Activated T-cell treated with anti-CD3 and anti-CD28 coated beads for 48 hours (primary cell): Measurements from ENCODE around the gene AKAP13.
A peak's percentile ranks its signal among the peaks of the same experiment; 100 is the strongest.
"Not testable (repeated sequence)": the region's sequence is repeated elsewhere in the genome, so short reads cannot be mapped to it uniquely, and the experiment has no call there.

Source experiments
- DNase-seq: peaks from one replicate; pipeline ENCODE4 v3.0.0-alpha.2; 2020; ENCODE audit warnings: low read depth

AKAP13 gene

GRCh38 chr15:85348048-85348766 lies 32.2 kb upstream of the AKAP13 start:
- DNase-seq, result not testable (repeated sequence)

- DNase-seq, result not testable (repeated sequence)
These were observed 31.3 kb upstream of the AKAP13 start for GRCh38 chr15:85349062-85349461.

GRCh38 chr15:85350395-85350794 lies 30.0 kb upstream of the AKAP13 start:
- DNase-seq, result no peak

GRCh38 chr15:85351501-85351900 lies 28.9 kb upstream of the AKAP13 start:
- DNase-seq, result not testable (repeated sequence)

GRCh38 chr15:85351965-85352364 lies 28.4 kb upstream of the AKAP13 start:
- no peak for DNase-seq

GRCh38 chr15:85353516-85353915 lies 26.9 kb upstream of the AKAP13 start:
- no peak for DNase-seq

GRCh38 chr15:85354461-85354860 lies 25.9 kb upstream of the AKAP13 start:
- no peak for DNase-seq

GRCh38 chr15:85354948-85355347 lies 25.5 kb upstream of the AKAP13 start:
- no peak for DNase-seq

GRCh38 chr15:85356276-85356675 lies 24.1 kb upstream of the AKAP13 start:
- DNase-seq, result no peak

- no peak for DNase-seq
These were observed 19.1 kb upstream of the AKAP13 start for GRCh38 chr15:85361323-85361722.

GRCh38 chr15:85362436-85363081 lies 17.8 kb upstream of the AKAP13 start:
- DNase-seq, result no peak

- DNase-seq, result no peak
These were observed 14.4 kb upstream of the AKAP13 start for GRCh38 chr15:85365980-85366379.

GRCh38 chr15:85367741-85368140 lies 12.7 kb upstream of the AKAP13 start:
- no peak for DNase-seq

- DNase-seq, result no peak
These were observed 5.6 kb upstream of the AKAP13 start for GRCh38 chr15:85374831-85375230.

- DNase-seq, result no peak
These were observed 3.1 kb upstream of the AKAP13 start for GRCh38 chr15:85377269-85377668.

GRCh38 chr15:85377986-85378385 lies 2.4 kb upstream of the AKAP13 start:
- DNase-seq, result no peak

- peak; percentile 35 for DNase-seq
These were observed 836 bp upstream of the AKAP13 start for GRCh38 chr15:85379403-85380131.

GRCh38 chr15:85380812-85381642 lies 624 bp downstream of the AKAP13 start:
- DNase-seq, result peak; percentile 48

- DNase-seq, result no peak
These were observed 1.7 kb downstream of the AKAP13 start for GRCh38 chr15:85381850-85382751.

- no peak for DNase-seq
These were observed 2.5 kb downstream of the AKAP13 start for GRCh38 chr15:85382942-85383341.
